Naive thymus-derived CD8-positive, alpha-beta T cell (primary cell): ENCODE results near the gene OSBPL2. TPM values are rescaled to one million over a fixed set of nuclear protein-coding genes. Genes with fewer than 3 reads are reported as not detected.

ENCODE experiments used
- ATAC-seq, 2 donors: fragments of 150-1000 bp; cut with Tn5 transposase in 1 of 2; sonication (Bioruptor Pico), chemical (Tn5 transposase) in 1 of 2; 1 replicate in 1 of 2; 2 replicates in 1 of 2; pipeline ENCODE4 v1.10.0; 2021; ENCODE audit warnings: mild to moderate bottlenecking in 2 of 2, moderate library complexity in 2 of 2
- POLR2A ChIA-PET: fragments of 350-600 bp; sonication (Branson Sonifier 250); formaldehyde crosslinking; loops from one replicate; lab custom pipeline; 2021; ENCODE audit warnings: antibody characterized with exemption; lab: Charles Lee
- DNase-seq, 10 donors: peaks; one replicate each; pipeline versions ENCODE4 v3.0.0 to v3.0.0-alpha.2; 2020 to 2022
- H3K27ac Mint-ChIP-seq, 10 donors: one replicate each; pipeline ENCODE4 v1.8.0; 2020 to 2022; ENCODE audit warnings: mild to moderate bottlenecking in 10 of 10, mixed read lengths in 10 of 10, moderate library complexity in 4 of 10, inconsistent platforms in 1 of 10
- H3K27me3 Mint-ChIP-seq, 5 donors: one replicate each; pipeline ENCODE4 v1.8.0; 2021 to 2022; ENCODE audit warnings: mixed read lengths in 5 of 5
- H3K36me3 Mint-ChIP-seq, 3 donors: one replicate each; pipeline ENCODE4 v1.8.0; 2020 to 2022; ENCODE audit warnings: mixed read lengths in 3 of 3, mild to moderate bottlenecking in 2 of 3, inconsistent platforms in 1 of 3
- H3K4me1 Mint-ChIP-seq, 4 donors: one replicate each; pipeline ENCODE4 v1.8.0; 2021 to 2022; ENCODE audit warnings: mixed read lengths in 4 of 4
- H3K4me3 Mint-ChIP-seq, 10 donors: one replicate each; pipeline ENCODE4 v1.8.0; 2020 to 2022; ENCODE audit warnings: mild to moderate bottlenecking in 10 of 10, mixed read lengths in 10 of 10, moderate library complexity in 6 of 10, inconsistent platforms in 1 of 10
- H3K9me3 Mint-ChIP-seq, 9 donors: one replicate each; pipeline ENCODE4 v1.8.0; 2020 to 2022; ENCODE audit warnings: mixed read lengths in 9 of 9, mild to moderate bottlenecking in 3 of 9, inconsistent platforms in 1 of 9, moderate library complexity in 1 of 9
- polyA plus RNA-seq, 3 donors: library from polyadenylated mRNA; unstranded; fragments of 300-500 nt; fragmentation: Illumina TruSeq; gene quantifications; one replicate each; pipeline ENCODE4 v1.2.3, GENCODE V29; 2021
- total RNA-seq, 8 experiments: library from RNA in 2 of 8; stranded (reverse) in 2 of 8; gene quantifications; one replicate each; pipeline ENCODE4 v1.2.3 and lab custom pipeline; 2021 to 2026

Gene OSBPL2
- total and polyA plus RNA-seq, 5 experiments from 2014 or later = 15.4 to 74.5 (median 22.1) TPM

GRCh38 chr20:62198931-62199330, 39.4 kb upstream of the OSBPL2 start:
- H3K4me3 Mint-ChIP-seq = no peak overlapping the region
- H3K27me3 Mint-ChIP-seq = no peaks in the 10 kb centered on the region
- ATAC-seq (no peak), DNase-seq (no peak)
- no peaks in the 10 kb centered on the region for H3K9me3 Mint-ChIP-seq
- peaks cover 0 to 68% (median 18%) of the 10 kb centered on the region in 3 donors for H3K36me3 Mint-ChIP-seq
- H3K4me1 Mint-ChIP-seq = peaks cover 5 to 18% (median 9%) of the 10 kb centered on the region in 4 donors
- POLR2A ChIA-PET = no interaction called here
- H3K27ac Mint-ChIP-seq = peak overlapping the region in 1 of 10 donors; percentile 45

DNA sequence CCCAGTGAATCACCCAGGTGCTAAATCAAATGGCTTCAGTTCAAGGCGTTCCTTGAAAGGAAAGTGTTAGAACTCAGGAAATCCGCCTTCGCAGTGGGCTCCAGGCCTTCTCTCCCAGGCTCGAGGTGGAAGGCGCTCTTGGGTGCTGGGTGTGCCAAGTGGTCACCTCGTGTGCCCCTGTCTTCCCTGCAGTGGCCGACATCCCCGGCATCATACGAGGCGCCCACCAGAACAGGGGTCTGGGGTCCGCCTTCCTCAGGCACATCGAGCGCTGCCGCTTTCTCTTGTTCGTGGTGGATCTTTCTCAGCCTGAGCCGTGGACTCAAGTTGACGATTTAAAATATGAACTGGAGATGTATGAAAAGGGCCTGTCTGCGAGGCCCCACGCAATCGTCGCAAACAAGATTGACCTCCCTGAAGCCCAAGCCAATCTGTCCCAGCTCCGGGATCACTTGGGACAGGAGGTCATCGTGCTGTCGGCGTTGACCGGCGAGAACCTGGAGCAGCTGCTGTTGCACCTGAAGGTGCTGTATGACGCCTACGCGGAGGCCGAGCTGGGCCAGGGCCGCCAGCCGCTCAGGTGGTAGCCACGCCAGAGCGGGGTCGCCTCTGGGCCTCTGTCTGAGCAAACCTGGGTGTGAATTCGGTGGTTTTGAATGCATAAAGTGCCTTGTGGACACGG, 37.7 kb upstream of the OSBPL2 start:
- Mint-ChIP-seq H3K4me3 (no peak overlapping the region), H3K36me3 (peaks cover 0 to 62% (median 17%) of the 10 kb centered on the region in 3 donors), H3K4me1 (peaks cover 2 to 6% (median 5%) of the 10 kb centered on the region in 4 donors), H3K9me3 (no peaks in the 10 kb centered on the region), H3K27me3 (no peaks in the 10 kb centered on the region), H3K27ac (peak overlapping the region in 1 of 10 donors; percentile 11)
- DNase-seq = peak in 1 of 10 donors; percentile 61
- no peak for ATAC-seq
- POLR2A ChIA-PET = no interaction called here

GRCh38 chr20:62201173-62202082, 36.9 kb upstream of the OSBPL2 start:
- Mint-ChIP-seq H3K4me3 (peak overlapping the region in 1 of 10 donors; percentile 15), H3K36me3 (peaks cover 0 to 56% (median 14%) of the 10 kb centered on the region in 3 donors), H3K27ac (no peak overlapping the region), H3K4me1 (peaks cover 0 to 5% (median 5%) of the 10 kb centered on the region in 4 donors), H3K27me3 (no peaks in the 10 kb centered on the region), H3K9me3 (no peaks in the 10 kb centered on the region)
- POLR2A ChIA-PET = no interaction called here
- ATAC-seq (no peak), DNase-seq (peak in 1 of 10 donors; percentile 51)

GRCh38 chr20:62202083-62202395, 36.3 kb upstream of the OSBPL2 start:
- Mint-ChIP-seq H3K4me1 (peaks cover 0 to 5% (median 5%) of the 10 kb centered on the region in 4 donors), H3K9me3 (no peaks in the 10 kb centered on the region), H3K27ac (peak overlapping the region in 1 of 10 donors; percentile 56), H3K4me3 (no peak overlapping the region), H3K27me3 (no peaks in the 10 kb centered on the region), H3K36me3 (peaks cover 0 to 54% (median 14%) of the 10 kb centered on the region in 3 donors)
- POLR2A ChIA-PET = no interaction called here
- peak in 1 of 10 donors; percentile 16 for DNase-seq
- no peak for ATAC-seq

- POLR2A ChIA-PET = no interaction called here
- no peak for ATAC-seq
- H3K4me1 Mint-ChIP-seq = peaks cover 0 to 5% (median 5%) of the 10 kb centered on the region in 4 donors
- H3K27me3 Mint-ChIP-seq = no peaks in the 10 kb centered on the region
- H3K9me3 Mint-ChIP-seq = no peaks in the 10 kb centered on the region
- peak in 1 of 10 donors; percentile 56 for DNase-seq
- H3K4me3 Mint-ChIP-seq = no peak overlapping the region
- H3K36me3 Mint-ChIP-seq = peaks cover 0 to 53% (median 14%) of the 10 kb centered on the region in 3 donors
- H3K27ac Mint-ChIP-seq = peak overlapping the region in 2 of 10 donors; percentile 74 to 79
Observed at GRCh38 chr20:62202676-62203377, 35.5 kb upstream of the OSBPL2 start.

- Mint-ChIP-seq H3K9me3 (no peaks in the 10 kb centered on the region), H3K27ac (peak overlapping the region in 2 of 10 donors; percentile 74 to 79), H3K27me3 (no peaks in the 10 kb centered on the region), H3K36me3 (peaks cover 0 to 46% (median 14%) of the 10 kb centered on the region in 3 donors), H3K4me3 (peak overlapping the region in 1 of 10 donors; percentile 14), H3K4me1 (peaks cover 0 to 5% (median 5%) of the 10 kb centered on the region in 4 donors)
- no peak for ATAC-seq
- POLR2A ChIA-PET = no interaction called here
- peak in 1 of 10 donors; percentile 21 for DNase-seq
Observed at GRCh38 chr20:62203378-62204030, 34.8 kb upstream of the OSBPL2 start.

GRCh38 chr20:62205618-62206387, 32.5 kb upstream of the OSBPL2 start:
- H3K4me1 Mint-ChIP-seq = peaks cover 0 to 5% (median 5%) of the 10 kb centered on the region in 4 donors
- H3K4me3 Mint-ChIP-seq = no peak overlapping the region
- no peaks in the 10 kb centered on the region for H3K9me3 Mint-ChIP-seq
- no peak overlapping the region for H3K27ac Mint-ChIP-seq
- ATAC-seq (no peak), DNase-seq (peak in 1 of 10 donors; percentile 44)
- POLR2A ChIA-PET = no interaction called here
- peaks cover 0 to 25% (median 2%) of the 10 kb centered on the region in 3 donors for H3K36me3 Mint-ChIP-seq
- H3K27me3 Mint-ChIP-seq = no peaks in the 10 kb centered on the region

- H3K27me3 Mint-ChIP-seq = no peaks in the 10 kb centered on the region
- POLR2A ChIA-PET = no interaction called here
- H3K27ac Mint-ChIP-seq = peak overlapping the region in 1 of 10 donors; percentile 72
- ATAC-seq (no peak), DNase-seq (peak in 1 of 10 donors; percentile 44)
- no peaks in the 10 kb centered on the region for H3K9me3 Mint-ChIP-seq
- peaks cover 0 to 22% (median 2%) of the 10 kb centered on the region in 3 donors for H3K36me3 Mint-ChIP-seq
- no peak overlapping the region for H3K4me3 Mint-ChIP-seq
- H3K4me1 Mint-ChIP-seq = peaks cover 0 to 5% (median 5%) of the 10 kb centered on the region in 4 donors
Observed at GRCh38 chr20:62206388-62206775, 31.9 kb upstream of the OSBPL2 start.

GRCh38 chr20:62208061-62208794, 30.1 kb upstream of the OSBPL2 start:
- Mint-ChIP-seq H3K9me3 (no peaks in the 10 kb centered on the region), H3K36me3 (peaks cover 0 to 5% (median 1%) of the 10 kb centered on the region in 3 donors), H3K27ac (no peak overlapping the region), H3K4me1 (peaks cover 0 to 3% (median 1%) of the 10 kb centered on the region in 4 donors), H3K4me3 (no peak overlapping the region), H3K27me3 (peaks cover 0 to 6% (median 0%) of the 10 kb centered on the region in 5 donors)
- ATAC-seq = no peak
- POLR2A ChIA-PET = no interaction called here
- no peak for DNase-seq

GRCh38 chr20:62208795-62209755, 29.2 kb upstream of the OSBPL2 start:
- POLR2A ChIA-PET = no interaction called here
- H3K27ac Mint-ChIP-seq = no peak overlapping the region
- H3K36me3 Mint-ChIP-seq = no peaks in the 10 kb centered on the region
- no peak for DNase-seq
- no peak for ATAC-seq
- no peaks in the 10 kb centered on the region for H3K9me3 Mint-ChIP-seq
- H3K27me3 Mint-ChIP-seq = peaks cover 0 to 11% (median 3%) of the 10 kb centered on the region in 5 donors
- no peak overlapping the region for H3K4me3 Mint-ChIP-seq
- H3K4me1 Mint-ChIP-seq = peaks cover 0 to 2% (median 0%) of the 10 kb centered on the region in 4 donors
